IPS-20b (cell line): ENCODE measurements around the gene JARID2.

Experiments used
- H3K27ac ChIP-seq: one replicate; pipeline ENCODE4 v1.5.1; 2013; ENCODE audit warnings: low read length
- H3K27me3 ChIP-seq: 2 replicates; pipeline ENCODE4 v1.6.1; 2013; ENCODE audit warnings: mild to moderate bottlenecking, low read length, inconsistent platforms; ENCODE audit not compliant: insufficient read depth
- H3K36me3 ChIP-seq: 2 replicates; pipeline ENCODE4 v1.6.1; 2013; ENCODE audit warnings: low read depth, mild to moderate bottlenecking, inconsistent platforms, low read length, moderate library complexity; ENCODE audit not compliant: insufficient read depth
- H3K4me1 ChIP-seq: 2 replicates; pipeline ENCODE4 v1.6.1; 2013; ENCODE audit warnings: mild to moderate bottlenecking, control low read depth, inconsistent platforms, low read length, moderate library complexity; ENCODE audit not compliant: insufficient read depth
- H3K4me3 ChIP-seq: 2 replicates; pipeline ENCODE4 v1.5.1; 2013; ENCODE audit warnings: mild to moderate bottlenecking, low read length, inconsistent platforms
- H3K9ac ChIP-seq: 2 replicates; pipeline ENCODE4 v1.6.1; 2013; ENCODE audit warnings: low read depth, mild to moderate bottlenecking, inconsistent platforms, low read length, moderate library complexity
- H3K9me3 ChIP-seq: 2 replicates; pipeline ENCODE4 v1.6.1; 2013; ENCODE audit warnings: mild to moderate bottlenecking, low read depth, low read length, inconsistent platforms; ENCODE audit not compliant: insufficient read depth

The JARID2 gene

DNA sequence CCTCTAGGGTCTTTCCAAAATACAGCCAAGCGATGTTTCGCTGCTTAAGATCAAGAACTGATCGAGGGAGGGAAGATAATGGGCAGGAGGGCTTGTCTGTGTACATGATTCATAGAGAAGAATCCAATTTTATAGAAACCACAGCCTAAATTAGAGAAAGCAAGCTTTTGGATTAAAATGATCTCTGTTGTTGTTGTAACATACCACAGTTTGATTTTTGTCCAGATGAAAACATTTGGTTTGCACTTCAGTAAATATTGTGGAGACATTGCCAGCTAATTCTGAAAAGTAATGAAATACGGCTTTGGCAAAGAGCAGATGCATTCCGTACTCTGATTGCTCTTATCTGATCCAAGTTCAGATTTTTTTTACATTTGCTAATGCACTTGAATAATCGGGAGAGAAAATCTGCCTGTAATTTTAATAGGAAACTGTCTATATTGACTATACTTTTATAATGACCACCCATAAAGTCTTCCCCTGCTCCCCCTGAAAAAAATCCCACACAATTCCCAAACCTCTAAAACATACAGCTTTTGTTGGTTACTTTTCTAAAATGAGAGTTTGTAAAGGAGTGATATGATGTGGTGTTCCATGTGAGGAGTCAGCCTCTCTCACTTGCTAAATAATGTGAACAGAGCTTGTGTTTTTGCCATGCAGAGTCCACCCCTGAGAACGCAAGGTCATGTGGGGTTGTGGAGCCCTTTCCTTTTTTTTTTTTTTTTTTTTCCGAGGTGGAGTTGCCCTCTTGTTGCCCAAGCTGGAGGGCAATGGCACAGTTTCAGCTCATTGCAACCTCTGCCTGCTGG is 217.1 kb downstream of the JARID2 start:
- H3K27ac ChIP-seq, result no peak overlapping the region
- no peaks in the 10 kb centered on the region for H3K9me3 ChIP-seq
- H3K27me3 ChIP-seq, result no peaks in the 10 kb centered on the region
- H3K9ac ChIP-seq, result no peak overlapping the region
- H3K36me3 ChIP-seq, result peaks cover 27% of the 10 kb centered on the region
- H3K4me3 ChIP-seq, result no peak overlapping the region
- peaks cover 28% of the 10 kb centered on the region for H3K4me1 ChIP-seq

DNA sequence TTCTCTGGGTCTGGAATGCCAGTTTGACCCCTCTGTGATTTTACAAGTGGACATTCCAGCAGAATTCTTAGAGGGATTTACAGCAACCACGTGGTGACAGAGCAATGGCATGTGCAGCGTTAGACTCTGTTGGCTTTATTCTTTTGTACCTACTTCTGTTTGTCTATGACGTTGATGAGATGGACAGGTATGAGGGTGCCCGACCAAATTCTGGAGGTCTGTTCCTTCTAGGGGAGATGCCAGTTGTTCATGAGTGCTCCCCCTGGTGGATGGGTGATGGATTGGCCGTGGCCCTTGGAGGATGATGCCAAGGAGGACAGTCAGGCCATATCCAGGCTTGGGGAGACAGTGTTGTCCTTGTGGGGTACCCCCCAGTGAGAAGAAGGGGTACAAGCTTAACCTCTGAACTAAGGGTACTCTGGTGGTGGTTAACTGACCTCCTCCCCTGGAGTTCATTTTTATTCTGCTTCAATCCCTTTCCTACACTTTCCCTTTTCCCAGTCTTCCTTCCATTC is 218.4 kb downstream of the JARID2 start:
- Histone ChIP-seq H3K36me3 (peaks cover 28% of the 10 kb centered on the region), H3K9ac (no peak overlapping the region)

DNA sequence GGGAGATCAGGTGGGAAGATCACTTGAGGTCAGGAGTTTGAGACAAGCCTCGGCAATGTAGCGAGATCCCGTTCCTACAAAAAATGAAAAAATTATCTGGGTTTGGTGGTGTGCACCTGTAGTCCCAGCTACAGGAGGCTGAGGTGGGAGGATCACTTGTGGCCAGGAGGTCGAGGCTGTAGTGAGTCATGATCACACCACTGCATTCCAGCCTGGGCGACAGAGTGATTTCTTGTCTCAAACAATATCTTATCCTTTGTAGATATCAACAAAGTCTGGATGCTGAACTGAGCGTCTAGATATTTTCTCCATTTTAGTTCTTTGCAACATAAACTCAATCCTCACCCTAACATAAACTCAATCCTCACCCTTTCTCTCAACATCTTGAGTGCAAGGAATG is 219.3 kb downstream of the JARID2 start:
- no peak overlapping the region for H3K9ac ChIP-seq
- H3K9me3 ChIP-seq, result no peaks in the 10 kb centered on the region
- no peak overlapping the region for H3K4me3 ChIP-seq
- H3K27ac ChIP-seq, result no peak overlapping the region
- H3K4me1 ChIP-seq, result peaks cover 8% of the 10 kb centered on the region; the same call in 1 of the 2 replicates
- H3K27me3 ChIP-seq, result no peaks in the 10 kb centered on the region
- peaks cover 37% of the 10 kb centered on the region for H3K36me3 ChIP-seq

More for the DNA sequence above, 218.4 kb downstream of the JARID2 start:
- peaks cover 17% of the 10 kb centered on the region; the same call in 1 of the 2 replicates for H3K4me1 ChIP-seq
- no peaks in the 10 kb centered on the region for H3K9me3 ChIP-seq
- H3K27me3 ChIP-seq, result no peaks in the 10 kb centered on the region
- H3K27ac ChIP-seq, result no peak overlapping the region
- H3K4me3 ChIP-seq, result no peak overlapping the region

DNA sequence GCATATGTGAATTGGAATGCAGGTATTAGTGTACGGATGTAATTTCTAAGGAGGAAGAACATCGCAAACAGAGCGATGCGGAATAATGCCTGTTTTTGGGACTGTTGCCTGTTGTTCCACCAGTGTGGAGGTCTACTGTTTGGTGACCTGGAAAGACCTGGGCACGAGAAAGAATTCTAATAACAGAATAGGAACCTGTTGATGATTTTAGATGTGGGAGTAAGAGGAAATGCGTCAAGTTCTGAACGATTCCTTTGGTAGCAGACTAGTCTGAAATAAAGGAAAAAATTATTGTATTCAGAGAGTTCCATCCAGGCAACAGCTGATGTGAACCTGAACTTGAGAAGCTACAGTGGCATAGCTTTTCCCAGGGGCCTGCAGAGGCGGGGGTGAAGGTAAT is 224.9 kb downstream of the JARID2 start:
- Histone ChIP-seq H3K4me3 (no peak overlapping the region), H3K36me3 (peaks cover 76% of the 10 kb centered on the region), H3K27me3 (no peaks in the 10 kb centered on the region), H3K4me1 (peaks cover 32% of the 10 kb centered on the region; the same call in 1 of the 2 replicates), H3K9me3 (no peaks in the 10 kb centered on the region), H3K27ac (no peak overlapping the region), H3K9ac (no peak overlapping the region)

DNA sequence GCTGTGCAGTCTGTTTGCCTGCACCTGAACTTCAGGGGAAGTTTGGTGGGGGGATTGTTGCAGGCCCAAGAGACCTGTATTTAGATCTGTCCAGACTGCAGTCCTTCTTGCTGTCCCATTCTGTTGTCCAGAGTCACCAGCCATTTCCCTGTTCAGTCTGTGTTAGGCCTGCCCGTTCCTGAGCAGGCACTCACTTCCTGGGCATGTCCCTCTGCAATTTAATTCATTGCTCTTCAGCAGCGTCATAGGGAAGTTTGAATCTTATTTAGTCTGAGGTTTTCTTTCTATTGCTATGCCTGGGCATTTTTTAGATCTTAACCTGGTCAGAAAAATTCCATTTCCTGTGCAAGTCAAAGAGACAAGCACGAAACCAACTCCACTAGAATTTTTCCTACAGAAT is 226.8 kb downstream of the JARID2 start:
- no peaks in the 10 kb centered on the region for H3K9me3 ChIP-seq

DNA sequence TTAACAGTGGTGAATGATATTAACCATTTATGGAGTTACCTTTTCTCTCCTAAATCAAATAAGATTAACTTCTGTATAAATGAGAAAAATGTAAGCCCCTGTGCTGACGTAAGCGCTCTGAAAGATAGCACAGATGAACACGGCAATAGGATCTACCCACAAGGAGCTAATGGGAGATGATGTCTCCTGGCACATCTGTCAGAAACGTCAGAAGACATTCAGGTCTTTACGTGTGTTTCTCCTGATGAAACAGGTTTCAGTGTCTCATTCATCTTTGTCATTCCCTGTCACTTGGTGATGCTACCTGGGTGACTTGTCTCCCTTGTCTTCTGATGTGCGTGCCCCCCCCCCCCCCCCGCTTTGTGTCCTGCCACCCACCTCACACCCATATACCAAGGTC is 227.3 kb downstream of the JARID2 start:
- H3K4me1 ChIP-seq, result peaks cover 39% of the 10 kb centered on the region
- H3K27ac ChIP-seq, result no peak overlapping the region
- H3K9ac ChIP-seq, result no peak overlapping the region
- H3K27me3 ChIP-seq, result no peaks in the 10 kb centered on the region
- H3K9me3 ChIP-seq, result no peaks in the 10 kb centered on the region
- H3K36me3 ChIP-seq, result peaks cover 88% of the 10 kb centered on the region
- H3K4me3 ChIP-seq, result no peak overlapping the region

More for the DNA sequence above, 226.8 kb downstream of the JARID2 start:
- H3K9ac ChIP-seq, result no peak overlapping the region
- H3K27me3 ChIP-seq, result no peaks in the 10 kb centered on the region
- H3K4me3 ChIP-seq, result no peak overlapping the region
- no peak overlapping the region for H3K27ac ChIP-seq
- H3K36me3 ChIP-seq, result peaks cover 89% of the 10 kb centered on the region
- H3K4me1 ChIP-seq, result peaks cover 34% of the 10 kb centered on the region; the same call in 1 of the 2 replicates

DNA sequence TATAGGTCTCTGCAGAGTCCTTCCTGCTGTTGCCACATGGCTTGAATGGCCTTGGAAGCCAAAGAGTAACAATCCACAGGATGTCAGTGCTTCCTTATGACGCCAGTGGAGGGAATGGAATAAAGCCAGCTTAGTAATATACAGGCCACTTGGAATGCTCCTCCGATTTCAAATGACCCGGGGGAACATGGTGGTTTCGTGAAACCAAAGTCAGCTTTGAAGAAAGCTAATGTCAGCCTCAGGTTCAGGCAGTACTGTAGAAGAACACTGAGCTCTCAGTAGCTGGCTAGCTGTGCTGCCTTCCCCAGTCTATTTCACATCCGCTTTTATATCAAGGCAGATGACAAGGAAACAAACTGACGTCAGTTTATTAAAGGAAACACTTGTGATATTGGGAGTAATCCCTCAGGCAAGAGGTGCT is 227.9 kb downstream of the JARID2 start:
- peaks cover 82% of the 10 kb centered on the region for H3K36me3 ChIP-seq
- H3K4me3 ChIP-seq, result no peak overlapping the region
- H3K27ac ChIP-seq, result no peak overlapping the region
- H3K9me3 ChIP-seq, result no peaks in the 10 kb centered on the region
- no peaks in the 10 kb centered on the region for H3K27me3 ChIP-seq
- H3K9ac ChIP-seq, result no peak overlapping the region
- peaks cover 39% of the 10 kb centered on the region for H3K4me1 ChIP-seq

DNA sequence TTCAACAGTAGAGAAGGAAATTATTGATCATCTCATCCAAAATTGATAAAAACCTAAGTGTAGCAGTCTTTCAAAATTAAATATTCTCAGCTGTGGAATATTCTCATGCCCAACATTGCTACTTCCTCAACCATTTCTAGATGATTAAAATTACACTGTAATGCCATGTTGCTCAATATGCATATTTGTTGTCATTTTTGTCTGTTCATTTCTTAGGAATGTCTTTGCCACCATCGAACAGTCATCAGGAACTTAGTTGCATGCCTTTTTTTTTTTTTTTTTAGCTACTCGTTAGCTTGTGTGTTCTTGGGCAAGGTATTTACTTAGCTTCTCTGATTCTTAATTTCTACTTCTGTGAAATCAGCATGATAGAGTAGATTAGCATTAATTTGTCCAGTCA is 228.3 kb downstream of the JARID2 start:
- Histone ChIP-seq H3K9me3 (no peaks in the 10 kb centered on the region), H3K27me3 (no peaks in the 10 kb centered on the region), H3K4me1 (peaks cover 37% of the 10 kb centered on the region), H3K9ac (no peak overlapping the region), H3K36me3 (peaks cover 79% of the 10 kb centered on the region), H3K27ac (no peak overlapping the region), H3K4me3 (no peak overlapping the region)

DNA sequence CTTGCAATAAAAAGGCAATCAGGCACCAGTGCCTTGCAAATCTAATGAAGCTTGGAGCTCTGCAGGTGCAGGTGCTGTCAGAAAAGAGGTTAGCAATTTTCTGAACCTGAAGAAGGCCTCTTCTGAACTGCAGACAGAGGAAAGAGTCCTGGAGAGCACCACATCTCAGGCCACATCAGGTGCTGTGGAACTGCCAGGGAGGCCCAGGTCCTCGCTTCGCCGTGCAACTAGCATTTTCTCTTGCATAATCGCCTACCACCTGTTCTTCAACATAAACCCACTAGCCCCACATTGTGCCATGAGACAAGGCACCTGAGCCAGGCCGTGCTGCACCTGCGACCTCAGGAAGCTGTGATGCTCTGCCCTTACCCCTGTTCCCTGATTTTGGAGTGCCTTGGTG is 229.4 kb downstream of the JARID2 start:
- Histone ChIP-seq H3K9ac (no peak overlapping the region), H3K27me3 (no peaks in the 10 kb centered on the region), H3K4me1 (peaks cover 45% of the 10 kb centered on the region)

DNA sequence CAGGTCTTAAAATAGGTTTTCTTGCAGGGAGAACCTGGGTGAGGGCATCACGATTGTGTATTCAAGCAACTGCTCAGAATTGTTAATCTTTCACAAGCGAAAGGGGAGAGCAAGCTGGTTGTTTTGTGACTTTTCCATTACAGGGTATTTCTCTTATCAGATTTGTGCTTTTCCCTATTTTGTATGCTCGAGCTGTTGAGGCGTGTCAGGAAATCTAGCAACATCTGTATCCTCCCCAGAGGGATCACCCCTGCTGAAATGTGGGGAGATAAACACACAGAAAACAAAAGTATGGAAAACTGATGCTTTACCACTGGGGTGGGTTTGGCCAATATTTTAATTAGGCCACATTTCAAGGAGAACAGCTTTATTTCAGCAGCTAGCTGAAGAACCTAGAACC is 230.0 kb downstream of the JARID2 start:
- H3K27ac ChIP-seq, result no peak overlapping the region
- no peaks in the 10 kb centered on the region for H3K9me3 ChIP-seq
- peaks cover 64% of the 10 kb centered on the region for H3K36me3 ChIP-seq
- no peak overlapping the region for H3K4me3 ChIP-seq
- no peaks in the 10 kb centered on the region for H3K27me3 ChIP-seq
- H3K4me1 ChIP-seq, result peaks cover 50% of the 10 kb centered on the region
- H3K9ac ChIP-seq, result no peak overlapping the region

More for the DNA sequence above, 229.4 kb downstream of the JARID2 start:
- H3K36me3 ChIP-seq, result peaks cover 70% of the 10 kb centered on the region
- no peaks in the 10 kb centered on the region for H3K9me3 ChIP-seq
- no peak overlapping the region for H3K27ac ChIP-seq
- H3K4me3 ChIP-seq, result no peak overlapping the region

DNA sequence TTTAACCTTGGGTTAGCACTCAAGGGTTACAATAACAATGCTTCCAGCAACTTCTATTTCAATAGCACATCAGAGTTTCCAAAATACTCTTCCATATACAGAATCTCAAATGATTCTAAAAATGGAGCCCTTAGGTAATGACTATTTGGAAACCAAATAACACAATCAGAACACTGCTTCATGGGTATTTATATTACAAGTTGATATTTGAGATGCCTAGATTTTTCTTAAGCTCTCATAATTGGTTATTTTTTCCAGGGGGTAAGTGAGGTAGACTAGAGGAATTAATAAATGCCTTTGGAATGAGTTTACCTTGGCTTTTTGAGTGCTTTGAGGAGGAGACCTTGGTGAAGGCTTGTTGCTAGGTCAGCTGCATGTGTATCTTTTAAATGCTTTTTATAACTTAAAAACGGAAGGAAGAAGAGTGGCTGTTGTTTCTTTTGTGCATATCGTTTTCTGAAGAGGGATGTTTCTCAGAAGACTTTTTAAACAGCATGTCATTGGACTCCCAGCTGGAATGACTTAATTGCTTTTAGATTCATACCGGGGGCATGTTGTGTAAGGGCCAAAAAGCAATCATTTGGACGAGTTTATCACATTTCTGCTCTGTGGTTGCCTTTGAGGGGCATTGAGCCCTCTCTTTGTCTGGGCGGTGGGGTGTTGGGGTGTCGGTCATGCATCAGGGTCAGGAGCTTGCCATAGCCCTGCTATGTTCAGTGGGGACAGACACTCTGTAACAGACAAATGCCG is 230.9 kb downstream of the JARID2 start:
- no peak overlapping the region for H3K9ac ChIP-seq
- H3K4me1 ChIP-seq, result peaks cover 54% of the 10 kb centered on the region
- no peak overlapping the region for H3K27ac ChIP-seq
- H3K27me3 ChIP-seq, result no peaks in the 10 kb centered on the region
- H3K9me3 ChIP-seq, result no peaks in the 10 kb centered on the region
- H3K36me3 ChIP-seq, result peaks cover 55% of the 10 kb centered on the region
- H3K4me3 ChIP-seq, result no peak overlapping the region
